Cerebellar nuclear complex (tissue), 1 donor: ENCODE measurements around the gene PRR29.
"Not testable (repeated sequence)": the region's sequence is repeated elsewhere in the genome, so short reads cannot be mapped to it uniquely, and the experiment has no call there.

Experiments used
- DNase-seq, 2 experiments: peaks; one replicate each; lab custom pipeline; 2025; lab: John Stamatoyannopoulos, UW

PRR29 gene

GRCh38 chr17:63997341-63998048 is 656 bp upstream of the PRR29 start:
- DNase-seq: no peak

DNA sequence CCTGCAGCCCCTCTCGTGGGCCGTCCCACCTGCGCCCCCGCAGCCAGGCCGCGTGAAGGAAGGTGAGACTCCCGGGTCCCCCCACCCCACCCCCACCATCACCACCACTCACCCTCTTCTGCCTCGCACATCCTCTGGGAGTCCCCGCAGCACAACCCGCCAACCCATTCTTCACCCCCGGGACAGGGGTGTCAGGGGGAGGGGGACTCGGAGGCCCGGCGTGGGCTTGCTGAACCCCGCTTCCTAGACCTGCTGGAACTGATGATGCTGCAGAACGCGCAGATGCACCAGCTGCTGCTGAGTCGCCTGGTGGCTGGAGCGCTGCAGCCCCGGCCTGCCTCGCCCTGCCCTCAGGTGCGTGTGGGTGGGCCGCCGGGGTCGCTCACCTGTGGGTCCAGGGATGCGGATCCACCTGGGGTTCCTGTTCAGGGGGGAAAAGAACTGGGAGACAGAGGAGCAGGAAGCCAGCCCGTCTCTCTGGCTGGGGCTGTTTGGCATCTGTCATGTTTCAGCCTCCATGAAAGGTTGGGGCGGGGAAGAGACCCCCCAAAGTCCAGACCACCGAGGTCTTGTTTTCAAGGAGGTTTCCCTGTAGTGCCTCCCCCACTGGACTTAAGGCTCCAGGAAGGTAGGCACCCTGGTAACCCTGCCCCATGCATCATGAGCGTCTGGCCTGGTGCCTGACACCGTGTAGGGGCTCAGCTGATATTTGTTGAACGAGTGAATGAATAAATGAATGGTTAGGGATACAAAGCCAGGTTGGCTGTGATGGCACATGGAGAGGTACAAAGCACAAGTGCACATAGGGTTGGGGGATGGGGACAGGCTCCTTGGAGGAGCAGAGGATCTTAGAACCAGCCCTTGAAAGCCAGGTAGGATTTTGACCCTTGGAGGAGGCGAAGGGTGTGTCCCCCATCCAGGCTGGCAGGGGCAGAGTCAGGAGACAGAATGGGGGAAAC is 849 bp downstream of the PRR29 start:
- no peak for DNase-seq

DNA sequence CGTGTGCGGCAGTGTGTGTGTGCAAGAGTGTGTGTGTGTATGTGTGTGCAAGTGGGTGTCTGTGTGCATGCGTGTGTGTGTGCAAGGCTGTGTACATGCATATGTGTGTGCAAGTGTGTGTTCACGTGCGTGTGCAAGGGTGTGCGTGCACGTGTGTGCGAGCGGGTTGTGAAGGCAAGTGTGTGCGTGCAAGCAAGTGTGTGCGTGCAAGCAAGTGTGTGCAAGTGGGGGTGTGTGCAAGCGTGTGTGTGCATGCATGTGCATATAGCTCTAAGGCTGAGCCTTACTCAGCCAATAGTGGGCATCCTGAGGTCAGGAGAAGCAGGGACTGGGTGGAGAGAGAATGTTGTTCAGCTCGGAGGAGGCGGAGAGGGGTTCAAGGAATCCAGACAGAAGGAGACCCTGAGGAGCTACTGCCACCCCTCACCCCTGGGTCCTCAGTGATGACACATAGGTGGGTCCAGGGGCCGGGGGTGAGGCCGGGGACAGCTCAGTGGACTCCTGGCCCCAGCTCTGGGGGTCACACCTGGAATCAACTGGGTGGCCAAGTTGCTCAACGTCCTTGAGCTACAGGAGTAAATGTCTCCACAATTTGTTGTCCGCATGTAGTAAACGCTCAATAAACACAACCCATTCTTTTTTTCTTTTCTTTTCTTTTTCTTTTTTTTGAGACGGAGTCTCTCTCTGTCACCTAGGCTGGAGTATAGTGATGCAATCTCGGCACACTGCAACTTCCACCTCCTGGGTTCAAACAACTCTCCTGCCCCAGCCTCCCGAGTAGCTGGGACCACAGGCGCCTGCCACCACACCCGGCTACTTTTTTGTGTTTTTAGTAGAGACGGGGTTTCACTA is 1.8 kb downstream of the PRR29 start:
- DNase-seq: no peak

DNA sequence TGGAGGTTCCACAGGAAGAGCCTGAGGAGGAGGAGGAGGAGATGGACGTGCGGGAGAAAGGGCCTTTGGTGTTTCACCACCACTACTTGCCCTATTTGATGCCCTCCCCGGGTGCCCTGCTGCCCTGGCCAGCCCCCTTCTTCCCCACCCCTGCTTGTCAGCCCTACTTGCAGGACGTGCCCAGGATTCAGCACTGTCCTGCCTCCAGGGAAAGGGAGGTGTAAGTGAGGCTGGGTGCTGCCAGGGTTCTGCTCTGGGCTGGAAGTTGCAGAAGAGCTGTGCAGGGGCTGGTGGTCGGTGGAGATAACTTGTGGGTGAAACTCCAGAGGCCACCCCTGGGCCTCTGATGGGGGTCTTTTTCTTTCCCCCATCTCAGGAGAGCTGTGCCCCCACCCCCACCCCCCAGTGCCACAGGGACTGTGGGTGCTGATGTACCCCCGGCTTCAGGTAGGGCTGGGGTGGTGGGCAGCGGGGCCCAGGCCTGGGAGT is 3.0 kb downstream of the PRR29 start:
- no peak for DNase-seq

DNA sequence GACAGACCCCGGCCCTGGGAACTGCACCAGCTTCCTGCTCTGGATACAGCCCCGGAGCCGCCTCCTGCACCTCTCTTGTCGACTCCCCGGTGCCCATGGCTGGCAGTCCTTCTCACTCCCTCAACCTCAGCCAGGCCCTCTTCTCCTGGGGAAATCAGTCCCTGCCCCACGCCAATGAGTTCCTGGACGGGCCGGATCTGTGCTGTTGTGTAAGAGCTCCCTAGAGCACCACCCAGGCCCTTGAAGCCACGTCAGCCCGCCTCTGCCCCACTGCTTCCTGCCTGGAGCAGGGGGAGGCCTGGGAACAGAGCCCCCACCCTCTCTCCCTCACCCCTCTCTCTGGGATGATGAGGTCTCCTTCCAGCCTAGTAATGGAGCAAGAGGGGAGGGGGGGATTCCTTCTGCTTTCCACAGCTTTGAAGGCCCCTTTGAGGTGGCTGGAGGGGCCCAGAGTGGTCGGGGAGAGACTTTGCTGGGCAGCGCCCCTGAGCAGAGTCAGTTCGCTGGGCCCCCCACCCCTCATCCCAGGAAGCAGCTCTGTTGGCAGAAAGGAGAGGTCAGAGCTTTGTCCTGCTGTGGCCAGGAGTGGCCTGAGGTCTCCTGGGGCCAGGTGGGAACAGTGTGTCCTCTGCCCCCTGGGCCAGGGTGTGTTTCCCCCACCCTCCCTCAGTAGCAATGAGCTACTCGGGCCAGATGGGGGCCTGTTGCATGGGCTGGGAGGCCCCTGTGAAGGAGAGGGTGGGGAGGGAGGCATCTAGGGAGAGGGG is 3.8 kb downstream of the PRR29 start:
- no peak for DNase-seq

DNA sequence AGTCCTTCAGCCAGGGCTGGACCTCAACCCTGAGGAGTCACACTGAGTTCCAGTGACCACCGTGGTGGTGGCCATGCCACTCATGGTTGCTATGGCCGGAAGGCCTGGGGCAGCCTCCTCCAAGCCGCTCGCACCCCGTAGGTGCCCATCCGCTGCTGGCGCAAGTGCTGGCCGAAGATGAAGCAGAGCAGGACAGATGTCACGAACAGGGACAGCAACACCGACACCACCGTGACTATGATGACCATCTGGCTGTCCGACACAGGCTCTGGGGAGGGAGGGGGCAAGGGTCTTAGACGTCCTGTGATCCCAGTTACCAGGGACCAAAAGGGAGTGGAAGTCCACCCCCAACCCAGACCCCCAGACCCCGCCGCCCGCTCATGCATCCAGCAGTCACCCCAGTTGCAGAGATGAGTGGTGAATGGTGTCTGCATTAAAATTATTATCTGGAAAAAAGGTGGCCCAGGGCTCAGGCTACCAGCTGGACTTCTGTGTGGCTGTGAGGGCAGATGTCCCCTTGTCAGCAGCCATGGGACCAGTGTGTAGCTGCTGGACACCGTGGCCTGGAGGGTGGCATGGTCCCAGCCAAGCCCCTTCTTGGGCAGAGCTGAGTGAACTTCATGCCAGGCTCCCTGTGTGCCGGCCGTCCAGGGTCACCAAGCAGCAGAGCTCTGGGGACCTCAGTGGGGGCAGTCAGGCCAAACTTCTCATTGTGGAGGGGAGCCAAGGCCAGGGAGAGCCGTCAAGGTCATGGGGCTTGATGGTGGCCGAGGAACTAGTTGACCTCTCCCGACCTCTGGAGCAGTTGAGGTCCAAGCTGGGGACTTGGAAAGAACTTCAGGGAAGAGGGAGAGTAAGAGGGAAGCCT is 4.7 kb downstream of the PRR29 start:
- no peak for DNase-seq

GRCh38 chr17:64003526-64004121 is 5.5 kb downstream of the PRR29 start:
- DNase-seq: no peak

DNA sequence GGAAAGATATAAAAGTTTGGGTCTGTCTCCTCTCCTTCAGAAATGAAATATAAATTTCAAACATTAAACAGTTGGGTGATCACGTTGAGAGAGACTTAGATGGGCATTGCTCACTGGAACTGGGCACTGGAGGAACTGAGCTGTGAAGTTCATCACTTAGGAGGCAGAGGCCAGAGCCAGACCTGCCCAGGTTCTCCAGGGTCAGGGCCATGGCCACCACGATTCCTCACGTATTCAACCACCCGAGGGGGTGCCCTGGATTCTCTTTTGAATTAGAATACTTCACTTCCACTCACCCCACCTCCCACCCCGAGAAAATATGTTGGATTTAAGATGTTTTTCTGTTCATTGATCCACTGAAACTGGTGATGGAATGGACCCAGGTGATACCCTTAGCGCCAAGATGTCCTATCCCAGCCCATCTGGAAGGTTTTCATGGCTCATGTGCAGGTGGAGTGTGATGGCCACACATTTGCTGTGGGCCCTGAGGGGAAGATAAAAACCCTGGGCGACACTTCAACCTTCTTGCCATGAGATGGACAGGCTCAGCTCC is 6.1 kb downstream of the PRR29 start:
- DNase-seq: no peak

DNA sequence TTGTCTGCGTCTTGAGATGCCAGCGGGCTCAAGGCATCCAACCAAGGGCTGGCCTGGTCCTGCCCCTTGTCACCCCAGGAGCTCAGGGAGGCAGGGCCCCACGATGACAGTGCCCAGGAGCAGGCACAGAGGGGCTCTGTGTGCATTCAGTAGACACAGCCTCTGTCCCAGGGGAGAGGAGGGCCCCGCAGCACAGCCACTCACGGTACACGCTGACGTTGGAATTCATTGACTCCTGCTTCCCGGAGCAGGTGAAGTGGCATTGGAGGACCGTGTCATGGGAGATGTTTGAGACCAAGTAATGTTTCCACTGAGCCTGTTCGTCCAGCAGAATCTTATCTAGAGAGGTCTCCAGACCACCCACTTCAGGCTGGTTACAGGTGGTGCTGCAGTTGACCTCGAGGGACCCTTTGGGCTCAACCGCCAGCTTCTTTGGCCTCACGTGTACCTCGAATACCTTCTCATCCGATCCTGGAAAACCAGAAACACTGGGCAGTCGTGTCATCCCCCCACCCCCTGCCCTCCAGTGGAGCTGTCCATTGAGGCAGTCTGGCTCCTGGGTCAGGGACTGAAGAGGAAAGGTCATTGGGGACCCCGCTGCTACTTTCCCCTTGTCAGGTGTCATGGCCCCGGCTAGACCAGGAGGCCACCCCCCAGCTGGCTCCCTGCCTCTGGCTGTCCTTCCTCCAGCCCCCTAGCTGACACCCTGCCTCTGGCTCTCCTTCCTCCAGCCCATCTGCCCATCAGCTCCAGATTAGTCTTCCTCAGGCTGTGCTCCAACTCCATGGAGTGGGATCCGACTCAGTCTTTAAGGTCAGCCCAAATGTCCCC is 7.0 kb downstream of the PRR29 start:
- no peak for DNase-seq

DNA sequence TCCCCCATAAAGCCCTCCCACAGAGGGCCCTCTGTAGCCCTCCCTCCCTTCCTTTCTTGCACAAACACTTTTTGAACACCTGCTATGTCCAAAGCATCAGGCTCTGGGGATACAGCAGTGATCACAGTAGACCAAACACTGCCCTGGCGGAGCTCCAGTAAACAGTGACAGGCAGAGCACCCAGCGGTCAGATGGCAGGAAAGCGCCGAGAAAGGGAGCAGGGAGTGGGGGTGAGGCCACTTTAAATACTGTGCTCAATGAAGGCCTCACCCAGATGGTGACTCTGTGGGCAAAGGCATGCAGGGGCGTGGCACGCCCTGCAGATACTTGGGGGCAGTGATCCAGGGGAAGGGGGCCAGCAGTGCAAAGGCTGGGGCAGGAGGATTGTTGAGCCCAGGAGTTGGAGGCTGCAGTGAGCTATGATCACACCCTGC is 7.6 kb downstream of the PRR29 start:
- no peak for DNase-seq

GRCh38 chr17:64006361-64007088 is 8.4 kb downstream of the PRR29 start:
- DNase-seq: no peak

DNA sequence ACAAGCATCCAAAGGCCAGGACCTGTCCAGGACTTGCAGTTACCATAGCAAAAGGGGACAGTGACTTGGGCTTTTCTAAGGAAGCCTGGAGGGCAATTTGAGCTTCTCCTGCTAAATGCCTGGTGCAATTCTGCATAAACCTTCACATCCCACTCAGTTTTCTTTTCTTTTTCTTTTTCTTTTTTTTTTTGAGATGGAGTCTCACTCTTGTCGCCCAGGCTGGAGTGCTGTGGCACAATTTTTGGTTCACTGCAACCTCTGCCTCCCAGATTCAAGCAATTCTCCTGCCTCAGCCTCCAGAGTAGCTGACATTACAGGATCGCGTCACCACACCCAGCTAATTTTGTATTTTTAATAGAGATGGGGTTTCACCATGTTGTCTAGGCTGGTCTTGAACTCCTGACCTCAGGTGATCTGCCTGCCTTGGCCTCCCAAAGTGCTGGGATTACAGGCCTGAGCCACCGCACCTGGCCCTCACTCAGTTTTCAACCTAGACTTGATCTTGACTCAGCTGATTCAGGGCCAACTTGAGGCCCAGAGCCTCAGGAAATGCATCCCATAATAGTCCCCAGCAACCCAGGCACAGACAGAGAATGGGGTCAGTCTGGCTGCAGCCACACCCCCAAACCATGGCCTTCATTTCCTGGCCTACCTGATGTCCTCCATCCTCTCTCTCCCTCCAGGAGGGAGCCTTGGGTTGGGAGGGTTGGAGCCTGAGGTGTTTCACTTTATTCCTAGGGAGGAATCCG is 9.1 kb downstream of the PRR29 start:
- DNase-seq: not testable (repeated sequence)

- DNase-seq: no peak
Observed at GRCh38 chr17:64007838-64008282, 9.7 kb downstream of the PRR29 start.

- no peak for DNase-seq
Observed at GRCh38 chr17:64008346-64008745, 10.2 kb downstream of the PRR29 start.

- no peak for DNase-seq
Observed at GRCh38 chr17:64008830-64009229, 10.7 kb downstream of the PRR29 start.

DNA sequence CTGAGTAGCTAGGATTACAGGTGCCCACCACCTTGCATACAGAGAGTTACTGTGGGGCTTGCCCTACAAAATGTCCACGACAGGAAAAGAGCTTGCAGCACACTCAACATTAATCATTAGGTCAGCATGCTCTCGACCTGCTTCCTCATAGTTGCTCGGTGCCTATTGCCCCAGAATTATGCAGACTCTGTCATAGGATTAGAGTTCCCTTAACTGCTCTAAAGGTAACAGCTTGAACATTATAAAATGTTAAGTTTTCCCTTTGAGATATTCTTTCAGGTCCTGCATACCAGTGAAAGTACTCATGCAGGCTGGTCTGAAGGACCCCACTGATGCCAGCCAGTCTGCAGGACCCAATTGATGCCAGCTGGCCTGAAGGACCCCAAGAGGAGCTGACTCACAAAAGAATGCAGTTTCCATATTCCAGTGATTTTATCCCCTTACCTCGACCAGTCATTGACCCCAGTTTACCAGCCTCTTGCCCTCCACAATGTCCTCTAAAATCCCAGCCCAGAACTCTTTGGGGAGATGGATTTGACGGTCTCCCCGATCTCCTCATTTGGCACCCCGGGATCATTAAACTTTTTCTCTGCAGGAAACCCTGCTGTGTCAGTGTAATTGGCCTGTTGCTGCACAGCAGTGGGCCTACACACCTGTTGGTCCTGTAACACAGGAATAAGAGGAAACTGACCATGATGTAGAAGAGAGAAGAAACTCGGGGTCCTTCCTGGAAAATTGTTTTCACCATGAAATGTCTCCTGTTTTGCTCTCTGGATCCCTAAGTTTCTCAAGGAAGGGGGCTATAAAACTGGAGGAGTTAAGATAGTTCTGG is 11.6 kb downstream of the PRR29 start:
- no peak for DNase-seq
